GM21423 (cell line): ENCODE data around the gene FRMD5.

ENCODE experiments used
- ATAC-seq: cut with Tn5 transposase; IDR thresholded peaks from one replicate; pipeline ENCODE4 v1.9.1; 2021; ENCODE audit warnings: mild to moderate bottlenecking, moderate library complexity; ENCODE audit not compliant: unreplicated experiment

Gene FRMD5

DNA sequence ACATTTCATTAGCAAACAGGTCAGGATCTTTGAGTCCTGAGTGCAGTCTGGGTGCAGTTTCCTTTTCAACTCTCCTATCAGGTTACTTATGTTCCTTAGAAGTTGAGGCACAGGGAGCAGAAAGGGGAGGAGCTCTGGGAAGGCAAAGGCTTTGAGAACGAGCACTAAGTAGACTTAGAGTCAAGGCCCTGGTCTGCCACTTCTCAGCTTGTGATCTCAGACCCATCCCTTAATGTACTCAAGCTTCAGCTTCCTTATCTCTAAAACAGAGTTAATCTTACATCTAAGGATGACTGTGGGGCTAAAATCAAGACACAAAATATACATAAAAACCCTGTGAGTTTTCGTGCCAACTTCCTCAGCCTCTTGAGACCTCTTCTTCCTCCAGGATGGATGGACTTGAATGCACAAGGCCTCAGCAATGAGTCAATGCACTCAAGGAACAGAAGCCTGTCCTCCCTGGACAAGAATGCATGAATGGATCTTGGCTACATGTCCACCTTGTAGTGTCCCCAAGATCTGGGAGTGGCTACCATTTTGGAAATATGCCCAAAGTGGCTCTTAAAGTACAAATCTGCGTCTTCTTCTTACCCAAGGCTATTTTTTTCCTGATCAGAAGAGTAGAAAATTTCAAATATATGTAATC lies 263.2 kb downstream of the FRMD5 start:
- ATAC-seq = no peak

DNA sequence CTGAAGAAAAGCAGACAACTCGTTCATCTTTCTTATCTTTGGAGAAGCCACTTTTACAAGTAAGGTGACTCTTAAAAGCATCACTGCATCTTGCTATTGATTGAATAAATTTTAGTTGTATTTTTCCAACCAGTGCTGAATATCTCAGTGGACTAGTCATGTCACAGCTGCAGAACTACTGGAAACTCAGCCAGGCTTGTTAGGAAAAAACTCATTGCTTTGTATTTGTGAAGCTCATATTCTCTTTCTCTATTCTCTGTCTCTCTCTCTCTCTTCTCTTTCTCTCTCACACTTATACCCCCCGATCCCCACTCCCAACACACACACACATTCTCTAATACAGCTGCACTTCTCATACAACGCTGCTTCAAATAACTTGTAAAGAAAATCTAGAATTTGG lies 264.0 kb downstream of the FRMD5 start:
- ATAC-seq = no peak

DNA sequence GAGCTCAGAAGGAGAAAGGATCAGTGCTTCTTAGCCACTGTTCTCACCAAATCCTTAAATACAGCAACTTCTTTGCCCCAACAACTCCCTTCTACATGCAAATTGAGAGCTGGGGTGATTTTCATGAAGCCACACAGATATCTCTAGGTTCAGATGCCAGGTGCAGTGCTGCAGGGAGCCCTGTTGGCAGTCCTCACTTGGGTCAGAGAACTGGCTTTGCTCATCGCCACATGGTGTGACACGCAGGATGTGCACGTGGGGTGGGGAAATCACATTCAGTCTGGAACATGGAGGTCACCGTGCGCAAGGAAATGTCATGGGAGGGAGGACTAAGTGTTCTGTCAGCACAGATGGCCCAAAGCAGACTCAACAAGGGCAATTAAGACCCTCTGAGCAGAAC lies 264.5 kb downstream of the FRMD5 start:
- ATAC-seq = no peak

DNA sequence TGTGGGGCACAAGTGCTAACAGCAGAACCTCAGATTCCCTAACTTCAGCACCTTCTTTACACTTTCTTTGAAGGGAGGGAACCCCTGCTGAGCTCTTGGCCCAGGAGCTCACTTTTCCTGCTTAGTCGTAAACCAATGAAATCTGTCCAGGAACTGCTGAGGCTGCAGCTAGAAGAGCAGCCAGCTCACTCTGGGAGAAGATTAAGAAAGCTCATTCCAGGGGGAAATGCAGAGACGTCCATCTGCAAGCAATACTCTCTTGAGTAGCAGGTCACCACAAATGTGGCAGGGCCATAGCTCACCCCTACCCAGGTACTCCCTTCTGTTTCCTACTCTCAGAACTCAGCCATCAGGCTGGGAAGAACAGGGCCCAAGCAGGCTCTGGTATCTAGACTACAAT lies 265.0 kb downstream of the FRMD5 start:
- no peak for ATAC-seq

GRCh38 chr15:43928152-43928551 lies 266.9 kb downstream of the FRMD5 start:
- ATAC-seq = no peak

DNA sequence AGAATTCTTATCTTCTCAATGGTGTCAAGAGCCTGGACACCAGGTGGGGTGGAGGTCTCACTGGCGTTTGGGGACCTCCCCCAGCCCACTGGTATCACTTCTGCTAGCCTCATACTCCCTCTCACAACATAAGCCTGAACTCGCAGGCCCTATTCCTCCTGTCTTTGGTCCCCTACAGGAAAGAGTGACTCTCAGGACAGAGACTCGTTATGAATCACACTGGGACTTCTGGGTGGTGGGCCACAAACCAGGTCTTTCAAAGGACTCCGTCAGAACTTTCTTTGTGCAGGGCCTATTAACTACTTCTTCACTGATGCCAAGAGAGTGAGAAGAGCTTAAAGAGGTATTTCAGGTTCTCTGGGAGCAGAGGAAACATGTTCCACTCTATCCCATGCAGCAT lies 267.9 kb downstream of the FRMD5 start:
- ATAC-seq = no peak

DNA sequence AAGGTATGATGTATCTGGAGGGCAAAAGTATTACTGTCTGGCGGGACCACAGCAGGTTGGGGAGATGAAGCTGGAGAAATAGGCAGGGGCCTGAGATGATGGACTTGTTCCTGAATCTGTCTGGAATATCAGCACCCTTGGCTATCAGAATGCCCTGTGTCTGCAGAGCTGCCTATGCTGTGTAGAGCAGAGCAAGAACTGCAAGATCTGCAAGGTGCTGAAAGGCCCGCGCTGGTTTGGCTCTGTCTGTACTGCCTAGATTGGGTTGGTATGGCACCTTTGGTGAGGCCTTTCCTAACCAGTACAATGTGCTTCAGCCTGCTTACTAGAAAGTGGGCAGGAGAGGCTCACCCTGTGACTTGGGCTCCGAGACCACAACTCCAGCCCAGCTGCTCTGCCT lies 271.5 kb downstream of the FRMD5 start:
- ATAC-seq = no peak

- no peak for ATAC-seq
Measured at GRCh38 chr15:43922021-43922420, 273.1 kb downstream of the FRMD5 start.

DNA sequence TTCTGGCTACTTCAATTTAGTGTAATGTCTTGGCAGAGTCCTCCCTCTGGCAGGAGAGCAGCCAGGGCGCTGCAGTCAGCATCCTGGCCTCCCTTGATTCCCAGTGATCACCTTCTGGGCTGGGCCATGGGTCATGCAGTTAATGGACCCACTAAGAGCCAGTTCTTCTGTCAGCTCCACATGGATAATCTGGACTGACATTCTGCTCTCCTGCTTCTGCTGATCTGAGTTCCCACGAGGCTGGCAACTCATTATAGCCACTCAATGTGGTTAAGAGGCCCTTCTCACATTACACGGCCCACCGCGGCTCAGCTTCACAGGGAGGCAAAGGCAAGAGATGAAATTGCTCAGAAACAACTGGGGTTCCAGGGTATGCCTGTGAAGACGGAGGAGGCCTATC lies 274.3 kb downstream of the FRMD5 start:
- no peak for ATAC-seq

DNA sequence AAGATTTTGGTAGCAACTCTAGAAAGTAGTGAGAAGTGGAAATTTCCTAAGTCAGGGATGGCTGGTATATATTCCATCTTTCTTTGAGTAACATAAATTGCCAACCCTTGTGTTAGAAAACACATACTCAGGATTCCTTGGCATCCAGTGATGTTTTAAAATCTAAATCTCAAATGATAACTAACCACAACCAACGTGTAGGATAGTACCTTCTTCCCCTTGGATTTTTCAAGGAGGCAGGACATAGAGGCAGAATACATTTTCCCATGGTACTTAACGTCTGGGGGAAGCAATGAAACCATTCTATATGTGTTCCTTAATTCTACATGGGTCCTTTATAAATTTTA lies 274.8 kb downstream of the FRMD5 start:
- no peak for ATAC-seq

- no peak for ATAC-seq
Measured at GRCh38 chr15:43919540-43920253, 275.4 kb downstream of the FRMD5 start.

DNA sequence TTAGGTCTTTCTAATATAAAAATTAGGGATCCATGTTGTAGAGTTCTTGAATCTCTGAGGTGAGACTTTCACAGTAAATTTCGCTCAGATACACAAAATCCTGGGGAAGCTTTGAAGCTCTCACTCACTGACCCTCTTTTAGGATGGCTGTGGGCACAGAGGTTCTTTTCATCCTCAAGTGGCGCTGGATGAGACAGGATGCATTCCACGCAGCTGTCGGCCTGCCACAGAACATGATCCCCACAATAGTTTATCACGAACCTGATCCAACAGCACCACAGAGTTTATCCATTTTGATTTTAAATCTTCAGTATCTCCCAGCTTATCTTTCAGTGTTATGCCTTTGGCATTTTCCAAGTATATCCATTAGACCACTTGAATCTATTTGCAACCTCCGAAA lies 276.4 kb downstream of the FRMD5 start:
- ATAC-seq = no peak

DNA sequence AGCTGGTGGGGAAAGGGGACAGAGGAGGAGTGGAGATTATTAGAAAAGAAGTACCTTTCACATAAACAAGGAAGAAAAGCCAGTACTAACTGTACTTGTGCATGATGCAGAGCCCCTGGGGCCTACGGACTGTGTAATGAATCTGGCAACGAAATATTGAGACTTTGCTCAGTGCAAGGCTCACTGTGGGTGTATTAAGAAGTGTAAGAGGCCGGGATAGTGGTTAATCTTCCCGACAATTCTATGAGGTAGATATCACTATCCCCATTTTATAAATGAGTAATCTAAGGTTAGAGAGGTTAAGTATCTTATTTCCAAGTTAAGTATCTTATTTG lies 278.8 kb downstream of the FRMD5 start:
- ATAC-seq = no peak

DNA sequence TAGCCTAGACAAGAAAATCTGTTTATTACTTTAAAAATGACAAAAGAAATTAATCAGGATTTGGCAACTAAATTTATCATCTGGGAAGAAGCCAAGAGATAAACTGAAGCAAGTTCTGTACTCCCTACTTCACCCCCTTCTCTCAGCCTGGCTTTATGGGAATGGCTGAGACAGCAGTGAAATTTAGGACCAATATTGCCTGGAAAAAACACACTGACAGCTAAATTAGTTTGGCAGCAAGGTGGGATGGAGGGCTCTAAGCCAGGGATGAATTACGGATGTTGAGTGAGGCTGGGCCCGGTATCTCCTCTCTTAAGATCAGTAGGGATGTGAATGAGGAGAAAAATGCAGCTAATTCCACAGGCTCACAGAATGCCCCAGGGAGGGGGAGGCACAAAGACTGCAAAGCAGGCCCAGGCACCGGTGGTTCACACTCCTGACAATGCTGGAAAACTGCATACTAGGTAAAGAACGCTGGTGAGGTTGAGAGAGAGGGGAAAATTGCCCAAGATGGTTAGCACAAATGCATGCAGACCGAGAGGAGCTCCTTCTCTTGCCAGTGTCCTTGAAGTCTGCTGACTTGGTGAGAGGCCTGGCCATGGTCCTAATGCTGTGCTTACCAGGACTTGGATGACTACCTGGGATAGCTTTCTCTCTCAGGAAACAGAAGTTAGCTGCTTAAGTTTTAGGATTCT lies 279.3 kb downstream of the FRMD5 start:
- no peak for ATAC-seq

DNA sequence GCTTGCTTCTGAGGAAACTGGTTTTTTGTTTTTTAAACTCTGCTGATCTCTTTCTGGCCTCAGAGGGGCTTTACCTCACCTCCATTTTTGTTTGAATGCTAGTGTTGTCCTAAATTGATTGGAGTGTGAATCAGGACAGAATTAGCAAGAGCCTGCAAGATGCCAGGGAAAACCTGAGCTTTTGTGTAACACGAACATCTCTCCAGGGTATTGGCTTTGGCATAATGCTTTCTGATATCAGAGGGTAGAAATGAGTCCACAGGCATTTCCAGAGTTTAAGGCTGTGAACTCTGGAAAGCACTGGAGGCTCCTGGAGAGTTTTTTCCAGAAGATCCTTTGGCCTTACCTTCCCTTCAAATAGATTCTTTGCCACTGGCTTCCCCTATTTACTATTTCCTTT lies 281.1 kb downstream of the FRMD5 start:
- no peak for ATAC-seq

DNA sequence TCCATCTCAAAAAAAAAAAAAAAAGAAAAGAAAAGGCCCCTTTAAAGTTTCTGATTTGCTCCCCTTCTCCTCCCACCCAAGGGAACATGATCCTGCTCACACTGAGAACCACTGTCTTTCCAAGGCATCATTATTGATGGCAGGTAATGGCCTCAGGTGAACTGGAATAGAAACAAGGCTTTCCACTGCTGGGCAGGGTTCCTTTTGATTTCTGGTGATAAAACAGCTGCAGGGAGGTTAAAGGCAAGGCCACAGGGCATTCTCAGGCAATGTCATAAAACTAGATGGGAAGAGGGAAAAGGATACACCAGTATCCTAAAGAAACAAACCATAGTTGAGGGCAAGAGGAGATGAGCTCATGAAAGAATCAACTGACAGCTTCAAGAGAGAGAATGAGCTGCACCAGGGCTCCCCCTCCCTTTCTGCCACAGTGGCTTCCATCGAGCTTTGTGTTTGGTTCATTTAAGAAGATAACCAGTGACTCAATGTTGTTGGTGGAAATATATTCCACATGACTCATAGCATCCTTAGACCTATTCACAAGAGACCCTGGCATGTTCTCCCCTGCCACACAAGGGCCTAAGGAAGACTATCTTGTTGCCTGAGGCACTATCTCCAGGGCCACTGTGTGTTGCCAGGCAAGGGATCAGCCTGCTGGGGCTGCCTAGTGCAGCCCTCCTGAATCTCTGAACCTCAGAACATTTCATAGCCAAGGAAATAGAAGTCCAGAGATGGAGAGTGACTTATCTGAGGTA lies 281.9 kb downstream of the FRMD5 start:
- ATAC-seq = no peak

GRCh38 chr15:43912208-43912607 lies 282.9 kb downstream of the FRMD5 start:
- ATAC-seq = no peak

GRCh38 chr15:43911235-43911781 lies 283.8 kb downstream of the FRMD5 start:
- ATAC-seq = no peak

- no peak for ATAC-seq
Measured at GRCh38 chr15:43908516-43909050, 286.5 kb downstream of the FRMD5 start.

GRCh38 chr15:43905755-43906154 lies 289.3 kb downstream of the FRMD5 start:
- ATAC-seq = no peak

DNA sequence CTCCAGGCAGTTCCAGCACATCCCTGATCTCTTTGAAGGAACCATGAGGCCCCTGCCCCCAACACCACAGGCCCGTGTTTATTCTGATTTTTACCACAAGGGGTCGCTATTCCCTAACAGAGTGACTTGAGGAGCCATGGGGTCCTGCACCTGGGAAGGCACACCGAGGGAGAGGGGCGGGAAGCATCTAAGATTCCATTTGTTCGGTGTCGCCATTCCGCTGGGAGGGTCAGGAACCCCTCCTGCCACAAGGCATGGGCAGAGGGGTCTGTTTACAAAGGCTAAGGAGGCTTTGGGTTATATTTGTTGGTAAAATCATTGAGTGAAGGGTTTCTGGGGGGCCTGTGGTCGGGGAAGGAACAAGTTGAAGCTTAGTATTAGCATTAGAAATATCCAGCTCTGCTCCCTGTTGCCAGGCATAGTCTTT lies 291.2 kb downstream of the FRMD5 start:
- no peak for ATAC-seq
